Spleen (tissue), 3 donors: ENCODE measurements around the gene GPR15LG.

Experiments used
- POLR2A ChIP-seq, 3 donors: fragments of 450-650 bp; IDR thresholded peaks; one replicate each; pipeline ENCODE4 v1.5.1; 2017; ENCODE audit warnings: antibody characterized with exemption in 3 of 3, mild to moderate bottlenecking in 1 of 3
- POLR2AphosphoS5 ChIP-seq, 3 donors: sonication (generic); formaldehyde crosslinking; IDR thresholded peaks; one replicate each; pipeline ENCODE4 v1.5.1; 2017; ENCODE audit warnings: antibody characterized with exemption in 3 of 3

DNA sequence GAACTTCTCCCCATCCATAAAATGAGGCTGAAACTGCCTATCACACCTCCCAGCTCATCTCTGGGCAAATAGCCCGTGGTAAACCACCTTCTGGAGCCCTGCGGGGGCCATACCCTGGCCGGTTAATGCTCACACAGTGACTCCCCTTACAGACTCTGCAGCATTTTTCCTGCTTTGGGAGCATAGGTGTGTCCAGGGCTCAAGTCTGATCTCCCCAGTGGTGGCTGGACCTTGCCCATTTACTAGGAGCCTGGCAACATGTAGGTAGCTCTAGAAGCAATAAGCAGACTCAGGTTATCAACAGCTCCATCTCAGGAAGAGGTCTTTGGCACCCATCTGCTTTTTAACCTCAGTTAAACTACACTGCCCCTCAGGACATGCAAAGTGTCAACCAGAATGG is 15.2 kb downstream of the GPR15LG start:
- TF ChIP-seq POLR2A (IDR thresholded peaks at IDR 0.05), result no peak
- TF ChIP-seq POLR2AphosphoS5 (IDR thresholded peaks at IDR 0.05), result no peak
